HUDEP-2 (cell line): Measurements from ENCODE around the gene GLS.
A peak's percentile ranks its signal among the peaks of the same experiment; 100 is the strongest.
"Not testable (repeated sequence)": the region's sequence is repeated elsewhere in the genome, so short reads cannot be mapped to it uniquely, and the experiment has no call there.

Source experiments
- DNase-seq, 76 experiments: peaks; one replicate each; lab custom pipeline; 2025; ENCODE audit not compliant: unreplicated experiment in 76 of 76; lab: John Stamatoyannopoulos, UW

GLS gene

GRCh38 chr2:190986221-190986953 is 105.8 kb downstream of the GLS start:
- no peak for DNase-seq

GRCh38 chr2:190987116-190987515 is 106.5 kb downstream of the GLS start:
- no peak for DNase-seq

DNA sequence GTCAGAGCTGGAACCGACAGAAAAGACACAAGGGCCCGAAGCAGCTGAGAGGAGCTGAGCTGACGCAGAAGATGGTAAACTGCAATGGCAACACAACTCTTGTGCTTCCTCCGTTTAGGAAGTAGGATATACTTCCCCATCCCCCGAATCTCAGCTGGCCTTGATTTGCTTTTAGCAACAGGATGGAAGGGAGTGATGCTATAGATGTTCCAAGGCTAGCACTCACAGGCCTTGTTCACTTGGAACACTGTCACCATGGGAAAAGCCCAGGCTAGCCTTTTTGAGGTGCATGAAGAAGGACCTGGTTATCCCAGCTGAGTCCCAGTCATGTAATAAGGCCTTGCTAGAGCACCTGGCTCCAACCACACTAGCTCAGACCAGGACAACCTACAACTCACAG is 107.3 kb downstream of the GLS start:
- no peak for DNase-seq

- DNase-seq, result no peak
Measured at GRCh38 chr2:190988910-190989309, 108.3 kb downstream of the GLS start.

DNA sequence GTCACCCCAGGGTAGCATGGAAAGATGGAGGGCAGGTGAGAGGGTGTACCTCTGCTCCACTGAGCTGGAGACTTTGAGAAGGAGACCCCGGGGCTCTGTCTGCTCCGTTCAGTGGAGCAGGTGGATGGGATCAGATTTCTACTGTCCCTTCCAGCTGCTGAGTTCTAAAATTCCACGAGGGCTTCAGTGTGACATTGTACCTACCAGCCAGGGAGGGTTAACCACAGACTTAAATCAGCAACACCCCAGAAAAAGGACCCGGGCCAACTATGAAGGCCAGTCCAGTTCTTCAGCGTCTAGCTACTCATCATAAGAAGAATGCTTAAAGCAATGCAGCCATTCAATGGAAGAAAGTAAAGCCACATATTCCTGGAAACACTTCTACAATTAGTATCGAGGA is 109.5 kb downstream of the GLS start:
- DNase-seq, result no peak

- no peak for DNase-seq
Measured at GRCh38 chr2:190993292-190993643, 112.6 kb downstream of the GLS start.

GRCh38 chr2:190994148-190994547 is 113.5 kb downstream of the GLS start:
- DNase-seq, result no peak

DNA sequence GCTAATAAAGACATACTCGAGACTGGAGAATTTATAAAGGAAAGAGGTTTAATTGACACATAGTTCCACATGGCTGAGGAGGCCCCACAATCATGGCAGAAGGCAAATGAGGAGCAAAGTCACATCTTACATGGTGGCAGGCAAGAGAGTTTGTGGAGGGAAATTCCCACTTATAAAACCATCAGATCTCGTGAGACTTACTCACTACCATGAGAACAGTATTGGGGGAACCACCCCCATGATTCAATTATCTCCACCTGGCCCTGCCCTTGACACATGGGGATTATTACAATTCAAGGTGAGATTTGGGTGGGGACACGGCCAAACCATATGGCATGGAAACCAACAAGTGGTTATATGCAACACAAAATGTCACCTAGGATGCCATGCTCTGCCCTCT is 114.7 kb downstream of the GLS start:
- not testable (repeated sequence) for DNase-seq

DNA sequence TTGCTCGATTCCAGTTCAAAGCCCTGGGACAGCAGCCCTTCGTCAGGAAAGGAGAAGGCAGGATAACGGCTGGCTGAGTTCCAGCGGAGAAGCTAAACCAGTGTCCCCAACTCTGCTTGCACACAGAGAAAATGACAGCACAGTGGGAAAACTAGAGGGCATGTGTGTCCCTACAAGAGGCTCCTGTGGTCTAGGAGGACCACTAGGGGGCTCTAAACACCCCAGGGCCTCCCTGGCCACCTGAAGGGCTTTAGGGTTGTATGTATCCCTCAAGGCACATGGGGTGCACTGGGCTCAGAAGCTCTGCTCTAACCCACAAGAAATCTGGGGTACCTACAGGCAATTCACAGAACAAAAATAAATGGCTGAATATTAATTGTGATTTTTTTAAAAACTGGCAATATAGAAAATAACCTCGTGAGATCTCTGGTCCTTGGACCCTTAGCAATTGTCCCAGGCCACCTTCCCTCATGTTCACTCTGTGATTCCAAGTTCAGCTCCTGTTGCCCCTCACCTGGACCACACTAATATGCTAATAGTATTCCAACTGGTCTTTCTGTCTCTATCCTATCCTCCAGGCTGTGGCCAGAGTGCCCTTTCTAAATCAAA is 115.8 kb downstream of the GLS start:
- peak in 53 of 76 experiments; percentile 3 to 56 (median 21) for DNase-seq

DNA sequence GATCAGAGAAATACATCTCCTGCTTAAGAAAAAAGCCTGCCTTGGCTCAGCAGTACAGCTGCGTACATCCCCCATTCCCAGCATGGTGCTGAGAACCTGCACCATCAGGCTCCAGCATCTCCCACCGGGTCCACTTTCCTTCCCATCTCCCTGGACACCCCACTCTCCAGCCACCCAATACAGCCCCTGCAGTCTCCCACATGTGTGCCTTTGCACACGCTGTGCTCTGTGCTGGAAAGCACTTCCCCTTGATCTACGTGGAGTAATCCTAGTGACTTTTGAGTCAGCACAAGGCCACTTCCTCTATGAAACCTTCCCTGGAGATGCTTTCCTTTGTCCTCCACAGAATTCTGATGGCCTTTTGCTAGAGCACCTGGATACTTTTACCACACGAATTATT is 116.3 kb downstream of the GLS start:
- DNase-seq, result no peak

- no peak for DNase-seq
Measured at GRCh38 chr2:190997526-190998113, 117.0 kb downstream of the GLS start.

DNA sequence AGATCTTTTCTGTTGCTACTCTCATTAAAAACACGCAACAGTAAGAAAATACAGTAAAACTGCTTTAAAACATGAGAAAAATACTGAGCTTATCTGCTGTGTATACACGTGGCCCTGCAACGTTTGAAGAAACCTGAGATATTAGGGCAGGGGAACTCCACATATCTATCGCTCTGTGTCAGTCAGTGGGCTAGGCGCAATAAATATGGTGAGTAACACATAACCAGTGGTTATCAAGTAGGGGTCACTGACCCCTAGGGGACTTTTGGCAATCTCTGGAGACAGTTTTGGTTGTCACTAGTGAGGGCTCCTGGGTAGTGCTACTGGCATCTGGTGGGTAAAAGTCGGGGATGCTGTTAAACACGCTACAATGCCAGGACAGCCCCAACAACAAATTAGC is 118.4 kb downstream of the GLS start:
- no peak for DNase-seq

DNA sequence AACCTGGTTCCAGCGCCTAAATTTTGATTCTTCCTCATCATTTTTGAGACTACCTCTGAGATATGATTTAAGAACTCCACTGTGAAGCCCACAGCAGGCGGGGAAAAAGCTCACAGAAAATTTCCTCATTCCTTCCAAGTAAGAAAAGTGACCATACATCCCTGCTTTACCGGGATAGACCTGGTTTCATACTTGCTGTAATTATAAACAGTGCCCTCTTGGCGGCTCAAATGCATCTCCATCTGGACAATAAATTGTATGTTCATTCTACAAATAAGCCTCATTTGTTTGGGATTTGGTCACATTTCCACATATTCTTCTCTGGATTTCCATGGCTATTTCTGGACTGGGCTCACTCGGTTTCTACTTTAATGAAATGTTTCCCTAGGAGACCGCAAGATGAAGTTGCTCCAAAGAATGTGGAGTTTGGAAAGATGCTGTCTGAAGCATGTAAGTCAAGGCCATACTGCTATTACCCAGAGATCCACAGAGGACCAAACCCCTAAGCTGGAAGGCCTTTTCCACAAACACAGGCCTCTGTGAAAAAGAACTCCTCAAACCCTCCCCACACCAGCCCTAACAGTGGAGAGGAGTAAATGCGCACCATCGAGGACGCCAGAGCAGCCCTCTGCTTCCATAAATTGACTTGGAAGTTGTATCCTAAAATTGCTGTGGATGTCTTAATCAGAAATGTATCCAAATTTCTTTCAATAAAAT is 119.5 kb downstream of the GLS start:
- DNase-seq, result no peak

GRCh38 chr2:191001032-191001431 is 120.4 kb downstream of the GLS start:
- no peak for DNase-seq

DNA sequence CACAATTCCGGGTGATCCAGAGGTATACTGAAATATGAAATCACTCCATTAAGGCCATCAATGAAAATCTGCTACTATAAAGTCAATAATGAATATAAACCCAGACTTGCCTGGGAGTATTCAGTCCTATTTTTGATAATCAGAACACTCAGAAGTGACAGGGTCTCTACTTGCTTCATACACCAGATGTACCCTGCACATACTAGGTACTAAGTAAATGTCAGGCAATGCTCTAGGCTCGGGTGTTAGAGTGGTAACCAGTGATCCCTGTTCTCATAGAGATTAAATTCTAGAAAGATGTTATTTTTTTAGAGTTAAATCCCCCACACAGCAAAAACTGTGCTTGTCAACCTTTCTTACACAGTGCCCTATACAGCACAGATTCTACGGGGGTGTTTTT is 121.0 kb downstream of the GLS start:
- no peak for DNase-seq

DNA sequence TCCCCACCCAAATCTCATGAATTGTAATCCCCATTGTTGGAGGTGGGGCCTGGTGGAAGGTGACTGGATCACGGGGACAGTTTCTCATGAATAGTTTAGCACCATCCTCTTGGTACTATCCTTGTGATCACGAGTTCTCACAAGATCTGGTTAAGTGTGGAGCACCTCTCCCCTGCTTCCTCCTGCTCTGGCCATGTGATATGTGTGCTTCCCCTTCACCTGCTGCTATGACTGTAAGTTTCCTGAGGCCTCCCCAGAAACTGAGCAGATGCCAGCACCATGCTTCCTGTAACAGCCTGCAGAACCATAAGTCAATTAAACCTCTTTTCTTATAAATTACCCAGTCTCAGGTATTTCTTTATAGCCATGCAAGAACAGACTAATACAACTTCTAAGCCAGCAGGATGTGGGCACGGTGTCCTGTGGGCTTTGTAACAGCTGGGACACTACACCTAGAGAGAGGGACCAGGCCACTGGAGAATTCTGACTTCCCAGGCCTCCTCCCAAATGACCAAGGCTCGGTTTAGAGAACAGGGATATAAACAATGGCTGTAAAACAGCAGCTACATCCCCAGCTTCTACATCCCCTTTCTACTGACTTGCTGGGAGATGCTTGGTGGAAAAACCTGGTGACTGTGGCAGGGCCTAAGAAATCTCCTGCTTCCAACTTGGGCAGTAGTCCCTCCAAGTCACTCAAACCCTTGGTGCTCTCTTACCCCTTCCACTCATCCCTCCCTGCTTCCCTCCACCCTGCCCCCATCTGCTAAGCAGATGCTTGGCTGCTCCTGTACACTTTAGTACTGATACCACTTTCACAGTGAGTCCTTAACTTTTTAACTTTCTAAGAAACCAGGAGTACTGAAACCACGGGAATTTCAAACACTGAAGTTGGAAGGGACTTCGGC is 123.0 kb downstream of the GLS start:
- DNase-seq, result no peak

GRCh38 chr2:191006297-191006696 is 125.7 kb downstream of the GLS start:
- no peak for DNase-seq

GRCh38 chr2:191006997-191007783 is 126.6 kb downstream of the GLS start:
- DNase-seq, result no peak

GRCh38 chr2:191008286-191008685 is 127.7 kb downstream of the GLS start:
- DNase-seq, result no peak
